ENCODE results near the gene FRK. TPM values are rescaled to one million over a fixed set of nuclear protein-coding genes. Genes with fewer than 3 reads are reported as not detected.
A peak's percentile ranks its signal among the peaks of the same experiment; 100 is the strongest.

Gene FRK, protein sequence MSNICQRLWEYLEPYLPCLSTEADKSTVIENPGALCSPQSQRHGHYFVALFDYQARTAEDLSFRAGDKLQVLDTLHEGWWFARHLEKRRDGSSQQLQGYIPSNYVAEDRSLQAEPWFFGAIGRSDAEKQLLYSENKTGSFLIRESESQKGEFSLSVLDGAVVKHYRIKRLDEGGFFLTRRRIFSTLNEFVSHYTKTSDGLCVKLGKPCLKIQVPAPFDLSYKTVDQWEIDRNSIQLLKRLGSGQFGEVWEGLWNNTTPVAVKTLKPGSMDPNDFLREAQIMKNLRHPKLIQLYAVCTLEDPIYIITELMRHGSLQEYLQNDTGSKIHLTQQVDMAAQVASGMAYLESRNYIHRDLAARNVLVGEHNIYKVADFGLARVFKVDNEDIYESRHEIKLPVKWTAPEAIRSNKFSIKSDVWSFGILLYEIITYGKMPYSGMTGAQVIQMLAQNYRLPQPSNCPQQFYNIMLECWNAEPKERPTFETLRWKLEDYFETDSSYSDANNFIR
- 1 to 10 TPM in 3 of 4 donors, under 1 TPM in 1; 0.24 to 1.9 (median 1.5) TPM for total RNA-seq

- TF ChIP-seq, protein P1, sequence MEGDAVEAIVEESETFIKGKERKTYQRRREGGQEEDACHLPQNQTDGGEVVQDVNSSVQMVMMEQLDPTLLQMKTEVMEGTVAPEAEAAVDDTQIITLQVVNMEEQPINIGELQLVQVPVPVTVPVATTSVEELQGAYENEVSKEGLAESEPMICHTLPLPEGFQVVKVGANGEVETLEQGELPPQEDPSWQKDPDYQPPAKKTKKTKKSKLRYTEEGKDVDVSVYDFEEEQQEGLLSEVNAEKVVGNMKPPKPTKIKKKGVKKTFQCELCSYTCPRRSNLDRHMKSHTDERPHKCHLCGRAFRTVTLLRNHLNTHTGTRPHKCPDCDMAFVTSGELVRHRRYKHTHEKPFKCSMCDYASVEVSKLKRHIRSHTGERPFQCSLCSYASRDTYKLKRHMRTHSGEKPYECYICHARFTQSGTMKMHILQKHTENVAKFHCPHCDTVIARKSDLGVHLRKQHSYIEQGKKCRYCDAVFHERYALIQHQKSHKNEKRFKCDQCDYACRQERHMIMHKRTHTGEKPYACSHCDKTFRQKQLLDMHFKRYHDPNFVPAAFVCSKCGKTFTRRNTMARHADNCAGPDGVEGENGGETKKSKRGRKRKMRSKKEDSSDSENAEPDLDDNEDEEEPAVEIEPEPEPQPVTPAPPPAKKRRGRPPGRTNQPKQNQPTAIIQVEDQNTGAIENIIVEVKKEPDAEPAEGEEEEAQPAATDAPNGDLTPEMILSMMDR (IDR thresholded peaks at IDR 0.05), result peak in 1 of 3 donors; percentile 24
- ATAC-seq (ENCODE audit: low FRiP score), result peak; percentile 85
- no peak for DNase-seq (ENCODE audit: low spot score)
Observed at GRCh38 chr6:116060572-116061283, at the start of gene FRK. Gene FRK (minus strand): TSS chr6:116060891. CDS start chr6:116060311, 580 bp downstream.

- TF ChIP-seq, protein P1 (IDR thresholded peaks at IDR 0.05), result no peak
- ATAC-seq (ENCODE audit: low FRiP score), result no peak
- no peak for DNase-seq (ENCODE audit: low spot score)
Observed at GRCh38 chr6:116108836-116109235, 48.1 kb upstream of the FRK start.

- TF ChIP-seq, protein P1 (IDR thresholded peaks at IDR 0.05), result no peak
- ATAC-seq (ENCODE audit: low FRiP score) (no peak), DNase-seq (ENCODE audit: low spot score) (no peak)
Observed at GRCh38 chr6:116106146-116106545, 45.5 kb upstream of the FRK start.

DNA sequence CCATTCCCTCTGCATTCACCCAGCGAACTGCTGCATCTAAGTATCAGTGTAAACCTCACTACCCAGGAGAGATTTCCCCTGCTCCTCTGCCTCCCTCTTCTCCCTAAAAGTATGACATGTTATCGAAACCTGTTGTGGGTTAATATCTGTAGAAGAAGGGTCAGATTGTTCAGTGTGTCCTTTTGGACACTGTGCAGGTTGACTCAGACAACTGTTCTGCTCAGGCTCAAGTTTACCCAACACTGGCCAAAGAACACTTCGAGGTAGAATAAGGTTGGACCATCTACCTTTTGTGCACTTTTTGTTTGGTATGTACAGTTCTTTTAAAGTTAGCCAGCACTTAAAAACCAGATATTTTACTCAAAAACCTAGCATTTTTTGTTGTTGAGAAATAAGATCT, 44.6 kb upstream of the FRK start:
- ATAC-seq (ENCODE audit: low FRiP score), result no peak
- TF ChIP-seq, protein P1 (IDR thresholded peaks at IDR 0.05), result no peak
- no peak for DNase-seq (ENCODE audit: low spot score)

DNA sequence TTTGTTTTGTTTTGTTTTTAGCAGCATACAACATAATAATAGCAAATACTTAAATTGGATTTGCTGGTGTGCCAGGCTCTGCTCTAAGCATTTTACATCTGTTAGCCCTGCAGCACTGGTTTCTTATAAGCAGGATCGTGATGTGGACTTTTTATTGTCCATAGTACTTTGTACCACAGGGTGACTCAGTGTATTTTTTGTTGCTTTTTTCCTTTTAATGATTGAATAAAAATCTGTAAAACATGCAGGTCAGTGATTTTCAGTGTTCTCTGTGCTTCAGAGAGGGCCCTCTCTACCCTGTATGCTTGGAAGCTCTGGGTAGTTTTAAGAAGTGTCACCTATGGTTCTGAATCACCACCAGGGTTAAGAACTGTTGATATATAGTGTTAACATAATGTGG, 43.9 kb upstream of the FRK start:
- ATAC-seq (ENCODE audit: low FRiP score) (no peak), DNase-seq (ENCODE audit: low spot score) (no peak)
- TF ChIP-seq, protein P1 (IDR thresholded peaks at IDR 0.05), result no peak

DNA sequence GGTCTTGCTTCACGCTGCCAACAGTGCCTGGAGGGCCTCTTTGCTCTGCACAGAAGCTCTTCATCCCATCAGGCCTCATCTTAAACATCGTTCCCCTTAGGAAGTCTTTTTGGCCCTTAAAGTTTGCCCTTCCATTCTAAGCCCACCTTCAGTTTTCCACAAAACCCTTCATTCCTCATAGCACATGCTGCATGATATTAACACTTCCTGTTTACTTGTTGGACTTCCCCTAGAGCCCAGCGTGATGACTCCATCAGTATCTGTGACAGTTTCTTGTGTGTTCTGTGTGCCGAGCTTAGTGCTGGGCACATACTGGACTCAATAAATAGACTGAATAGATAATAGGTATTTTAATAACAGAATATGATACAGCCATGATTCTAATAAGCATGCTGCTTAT, 42.2 kb upstream of the FRK start:
- ATAC-seq (ENCODE audit: low FRiP score) (no peak), DNase-seq (ENCODE audit: low spot score) (no peak)
- TF ChIP-seq, protein P1 (IDR thresholded peaks at IDR 0.05), result no peak

Measured in omental fat pad (tissue), 4 donors.